ENCODE results near the gene IQSEC1.

IQSEC1 gene

DNA sequence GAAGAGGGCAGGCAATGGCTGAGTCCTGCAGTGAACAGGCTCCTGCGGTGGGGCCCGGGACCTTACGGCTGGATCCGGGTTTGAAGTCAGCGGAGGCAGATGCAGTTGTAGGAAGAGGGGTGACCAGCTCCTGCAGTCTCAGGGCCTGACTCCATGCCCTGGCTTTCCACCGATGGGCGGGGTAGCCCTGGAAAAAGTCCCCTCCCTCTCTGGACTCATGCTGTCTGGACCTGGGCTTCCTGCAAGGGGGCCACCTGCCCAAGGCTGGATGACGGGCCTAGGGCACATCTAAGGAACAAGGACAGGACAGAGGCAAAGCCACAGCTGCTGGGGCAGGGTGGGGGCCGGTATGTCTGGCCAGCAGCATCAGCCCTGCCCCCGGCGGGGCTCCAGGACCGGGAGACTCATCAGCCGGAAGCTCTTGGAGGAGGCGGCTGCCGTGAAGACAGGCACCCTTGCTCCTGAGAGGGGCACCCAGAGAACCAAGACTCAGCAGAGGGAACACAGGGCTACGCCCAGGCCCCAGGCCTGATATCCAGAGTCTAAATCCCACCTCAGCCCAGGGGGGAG lies 12.8 kb downstream of the IQSEC1 start:
- no peaks in the 10 kb centered on the region for H3K27me3 ChIP-seq (ENCODE audit: control insufficient read depth in 5 of 5, insufficient read depth in 4 of 5, low read length in 5 of 5)
- no peak overlapping the region for H3K27ac ChIP-seq (ENCODE audit: low read depth, low read length)
- no peaks in the 10 kb centered on the region for H3K4me1 ChIP-seq (ENCODE audit: control insufficient read depth in 5 of 5, insufficient read depth in 5 of 5, low read length in 5 of 5)
- H3K4me3 ChIP-seq (ENCODE audit: low read depth in 1 of 5, low read length in 5 of 5): no peak overlapping the region
- no peaks in the 10 kb centered on the region for H3K9me3 ChIP-seq (ENCODE audit: control insufficient read depth in 5 of 5, low read length in 5 of 5)
- no peaks in the 10 kb centered on the region for H3K36me3 ChIP-seq (ENCODE audit: control insufficient read depth in 5 of 5, insufficient read depth in 5 of 5, low read length in 5 of 5)
- H3K9ac ChIP-seq (ENCODE audit: low read length in 5 of 5): no peak overlapping the region

DNA sequence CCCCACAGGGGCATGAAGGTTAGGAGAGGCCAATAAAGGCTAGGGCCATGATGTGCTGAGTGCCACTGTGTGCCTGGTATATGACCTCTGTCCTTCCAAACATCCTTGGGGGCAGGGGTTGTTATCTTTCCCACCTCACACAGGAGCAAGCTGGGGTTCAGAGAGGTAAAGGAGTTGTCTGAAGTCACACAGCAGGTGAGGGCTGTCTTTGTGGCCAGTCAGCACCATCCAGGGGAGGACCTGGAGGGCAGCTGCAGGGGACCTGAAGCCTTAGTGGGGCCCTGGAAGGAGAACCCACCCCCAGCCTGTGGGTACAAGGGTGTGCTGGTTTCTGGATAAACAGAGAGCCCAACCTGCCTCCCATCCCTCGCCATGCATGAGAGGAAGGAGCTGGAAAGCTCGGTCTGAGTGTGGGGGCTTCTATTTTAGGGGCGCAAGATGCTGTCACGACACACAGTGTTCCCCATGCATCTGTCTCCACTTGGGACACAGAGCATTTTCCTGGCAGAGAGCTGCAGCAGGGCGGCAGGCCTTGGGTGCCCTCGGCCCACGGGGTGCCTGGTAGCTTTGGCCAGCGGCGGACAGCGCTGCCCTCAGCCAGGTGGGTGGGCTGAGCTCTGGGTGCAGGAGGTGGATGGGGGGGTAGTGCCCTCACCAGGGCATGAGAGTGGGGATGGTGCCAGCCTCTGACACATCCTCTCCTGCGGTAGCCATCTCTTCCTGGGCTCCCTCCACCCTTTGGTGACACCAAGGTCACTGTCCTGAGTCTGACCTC lies 14.7 kb downstream of the IQSEC1 start:
- H3K4me1 ChIP-seq (ENCODE audit: control insufficient read depth in 5 of 5, insufficient read depth in 5 of 5, low read length in 5 of 5): peaks cover 0 to 13% (median 11%) of the 10 kb centered on the region in 5 donors
- H3K27me3 ChIP-seq (ENCODE audit: control insufficient read depth in 5 of 5, insufficient read depth in 4 of 5, low read length in 5 of 5): no peaks in the 10 kb centered on the region
- no peak overlapping the region for H3K9ac ChIP-seq (ENCODE audit: low read length in 5 of 5)
- H3K36me3 ChIP-seq (ENCODE audit: control insufficient read depth in 5 of 5, insufficient read depth in 5 of 5, low read length in 5 of 5): no peaks in the 10 kb centered on the region
- H3K27ac ChIP-seq (ENCODE audit: low read depth, low read length): no peak overlapping the region
- no peak overlapping the region for H3K4me3 ChIP-seq (ENCODE audit: low read depth in 1 of 5, low read length in 5 of 5)
- H3K9me3 ChIP-seq (ENCODE audit: control insufficient read depth in 5 of 5, low read length in 5 of 5): no peaks in the 10 kb centered on the region

DNA sequence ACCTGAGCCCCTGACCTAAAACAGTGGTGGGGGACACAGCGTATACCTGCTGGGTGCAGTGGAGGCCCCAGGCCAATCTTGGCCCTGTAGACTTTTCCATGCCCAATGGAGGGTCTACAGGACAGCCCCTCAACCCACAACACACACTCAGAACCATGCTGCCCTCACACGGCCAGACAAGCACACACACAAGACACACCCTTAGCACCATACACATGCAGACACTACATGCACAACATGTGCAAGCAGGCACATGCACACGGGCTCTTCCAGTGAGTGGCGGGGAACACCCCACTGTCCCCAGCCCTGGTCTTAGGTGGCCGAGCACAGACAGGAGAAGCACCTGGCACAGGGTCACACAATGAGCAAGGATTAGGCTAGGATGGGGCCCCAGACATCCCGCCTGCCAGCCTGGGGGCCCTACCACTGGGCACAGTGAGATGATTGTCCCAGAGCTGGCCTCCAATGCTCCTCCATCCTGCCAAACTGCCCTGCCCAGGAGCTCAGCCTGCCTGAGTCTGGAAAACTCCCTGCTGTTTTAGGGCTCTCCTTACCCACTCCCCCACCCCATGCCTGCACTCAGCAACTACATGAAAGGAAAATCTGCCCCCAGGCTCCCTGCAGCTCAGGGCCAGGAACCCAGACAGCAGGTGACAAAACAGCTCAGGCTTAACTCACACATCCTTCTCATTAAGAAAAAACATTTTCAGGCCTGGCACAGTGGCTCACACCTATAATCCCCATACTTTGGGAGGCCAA lies 15.8 kb downstream of the IQSEC1 start:
- Histone ChIP-seq H3K9ac (ENCODE audit: low read length in 5 of 5) (no peak overlapping the region), H3K27me3 (ENCODE audit: control insufficient read depth in 5 of 5, insufficient read depth in 4 of 5, low read length in 5 of 5) (no peaks in the 10 kb centered on the region), H3K36me3 (ENCODE audit: control insufficient read depth in 5 of 5, insufficient read depth in 5 of 5, low read length in 5 of 5) (no peaks in the 10 kb centered on the region), H3K4me1 (ENCODE audit: control insufficient read depth in 5 of 5, insufficient read depth in 5 of 5, low read length in 5 of 5) (peaks cover 0 to 20% (median 17%) of the 10 kb centered on the region in 5 donors), H3K9me3 (ENCODE audit: control insufficient read depth in 5 of 5, low read length in 5 of 5) (no peaks in the 10 kb centered on the region), H3K4me3 (ENCODE audit: low read depth in 1 of 5, low read length in 5 of 5) (no peak overlapping the region), H3K27ac (ENCODE audit: low read depth, low read length) (no peak overlapping the region)

DNA sequence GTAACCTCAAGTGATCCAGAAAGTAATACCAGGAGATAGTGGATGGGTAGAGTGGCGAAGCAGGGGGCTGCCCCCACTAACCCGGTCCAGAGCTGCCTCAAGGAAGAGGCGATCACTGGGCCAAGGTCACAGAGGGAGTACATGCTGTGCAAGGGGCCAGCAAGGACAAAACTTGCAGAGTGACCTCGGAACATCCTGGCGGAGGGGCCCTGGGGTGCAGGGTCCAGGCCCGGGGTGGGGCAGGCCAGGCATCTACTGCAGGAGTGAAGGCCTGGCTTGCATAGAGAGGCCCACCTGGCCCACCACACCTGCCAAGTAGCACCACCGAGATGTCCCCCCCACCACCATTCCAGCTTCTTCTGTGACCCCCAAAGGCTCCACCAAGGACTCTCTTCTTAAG lies 17.6 kb downstream of the IQSEC1 start:
- Histone ChIP-seq H3K4me3 (ENCODE audit: low read depth in 1 of 5, low read length in 5 of 5) (no peak overlapping the region), H3K36me3 (ENCODE audit: control insufficient read depth in 5 of 5, insufficient read depth in 5 of 5, low read length in 5 of 5) (no peaks in the 10 kb centered on the region), H3K9ac (ENCODE audit: low read length in 5 of 5) (no peak overlapping the region), H3K27ac (ENCODE audit: low read depth, low read length) (no peak overlapping the region), H3K27me3 (ENCODE audit: control insufficient read depth in 5 of 5, insufficient read depth in 4 of 5, low read length in 5 of 5) (no peaks in the 10 kb centered on the region), H3K4me1 (ENCODE audit: control insufficient read depth in 5 of 5, insufficient read depth in 5 of 5, low read length in 5 of 5) (peaks cover 0 to 35% (median 24%) of the 10 kb centered on the region in 5 donors), H3K9me3 (ENCODE audit: control insufficient read depth in 5 of 5, low read length in 5 of 5) (no peaks in the 10 kb centered on the region)

DNA sequence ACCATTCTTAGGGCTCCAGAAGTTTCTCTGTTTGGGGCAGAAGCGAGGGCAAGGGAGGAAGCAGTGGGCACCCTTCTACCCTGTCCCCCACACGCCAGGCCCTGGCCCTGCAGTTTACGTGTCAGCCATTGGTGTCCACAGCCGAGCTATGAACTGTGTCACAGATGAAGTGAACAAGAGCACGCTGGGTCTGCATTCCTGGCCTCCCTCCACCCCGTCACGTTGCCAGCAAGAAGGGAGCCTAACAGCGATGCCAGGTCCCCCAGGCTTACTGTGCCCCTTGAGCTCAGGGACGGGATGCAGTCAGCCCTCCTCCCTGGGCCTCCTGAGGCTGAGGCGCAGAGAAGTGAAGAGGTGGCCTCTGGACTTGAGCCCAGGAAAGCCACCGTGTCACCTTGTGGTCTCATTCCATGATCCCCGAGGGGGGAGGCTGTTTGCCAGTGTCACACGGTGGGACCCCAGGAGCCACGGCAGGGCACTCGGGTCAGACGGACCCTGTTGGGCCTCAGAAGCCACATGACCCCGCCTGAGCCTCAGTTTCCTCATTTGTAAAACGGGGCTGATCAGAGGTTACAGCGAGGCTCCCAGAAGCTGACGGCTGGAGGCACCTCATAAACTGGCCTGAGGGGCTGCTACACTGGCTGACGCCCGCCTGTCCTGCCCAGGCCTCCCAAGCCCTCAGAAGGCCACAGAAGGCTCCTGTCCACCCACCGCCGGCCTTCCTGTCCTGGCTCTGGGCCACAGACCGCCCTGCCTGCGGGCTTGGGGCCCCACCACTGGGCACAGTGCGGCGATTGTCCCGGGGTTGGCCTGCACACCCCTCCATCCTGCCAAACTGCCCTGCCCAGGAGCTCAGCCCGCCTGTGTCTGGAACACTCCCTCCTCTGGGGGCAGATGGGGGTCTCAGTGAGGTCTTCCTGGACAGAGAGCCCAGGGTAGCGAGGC lies 18.6 kb downstream of the IQSEC1 start:
- Histone ChIP-seq H3K27ac (ENCODE audit: low read depth, low read length) (no peak overlapping the region), H3K27me3 (ENCODE audit: control insufficient read depth in 5 of 5, insufficient read depth in 4 of 5, low read length in 5 of 5) (no peaks in the 10 kb centered on the region), H3K9me3 (ENCODE audit: control insufficient read depth in 5 of 5, low read length in 5 of 5) (no peaks in the 10 kb centered on the region), H3K4me1 (ENCODE audit: control insufficient read depth in 5 of 5, insufficient read depth in 5 of 5, low read length in 5 of 5) (peaks cover 0 to 42% (median 24%) of the 10 kb centered on the region in 5 donors), H3K9ac (ENCODE audit: low read length in 5 of 5) (no peak overlapping the region), H3K36me3 (ENCODE audit: control insufficient read depth in 5 of 5, insufficient read depth in 5 of 5, low read length in 5 of 5) (no peaks in the 10 kb centered on the region), H3K4me3 (ENCODE audit: low read depth in 1 of 5, low read length in 5 of 5) (no peak overlapping the region)

DNA sequence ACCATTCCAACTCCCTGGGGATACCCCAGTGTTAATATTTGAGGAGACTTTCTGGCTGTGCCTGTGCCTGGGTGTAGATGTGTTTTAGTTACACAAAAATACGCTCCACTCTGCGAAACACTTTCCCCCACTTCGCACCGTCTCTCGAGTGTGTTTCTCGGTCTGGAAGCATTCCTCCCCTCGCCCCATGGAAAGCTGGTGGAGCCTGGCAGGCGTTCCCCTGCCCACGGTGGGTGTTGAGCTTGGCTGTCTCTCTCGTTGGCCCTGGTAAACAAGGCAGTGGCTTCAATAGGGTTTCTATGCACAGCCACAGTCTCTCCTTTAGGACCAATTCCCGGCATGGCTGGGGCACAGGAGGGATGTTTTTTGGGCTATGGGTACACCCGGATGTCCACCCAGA lies 19.3 kb downstream of the IQSEC1 start:
- Histone ChIP-seq H3K27ac (ENCODE audit: low read depth, low read length) (no peak overlapping the region), H3K9ac (ENCODE audit: low read length in 5 of 5) (no peak overlapping the region), H3K4me3 (ENCODE audit: low read depth in 1 of 5, low read length in 5 of 5) (no peak overlapping the region), H3K36me3 (ENCODE audit: control insufficient read depth in 5 of 5, insufficient read depth in 5 of 5, low read length in 5 of 5) (no peaks in the 10 kb centered on the region), H3K27me3 (ENCODE audit: control insufficient read depth in 5 of 5, insufficient read depth in 4 of 5, low read length in 5 of 5) (no peaks in the 10 kb centered on the region), H3K9me3 (ENCODE audit: control insufficient read depth in 5 of 5, low read length in 5 of 5) (no peaks in the 10 kb centered on the region), H3K4me1 (ENCODE audit: control insufficient read depth in 5 of 5, insufficient read depth in 5 of 5, low read length in 5 of 5) (peaks cover 0 to 44% (median 24%) of the 10 kb centered on the region in 5 donors)

DNA sequence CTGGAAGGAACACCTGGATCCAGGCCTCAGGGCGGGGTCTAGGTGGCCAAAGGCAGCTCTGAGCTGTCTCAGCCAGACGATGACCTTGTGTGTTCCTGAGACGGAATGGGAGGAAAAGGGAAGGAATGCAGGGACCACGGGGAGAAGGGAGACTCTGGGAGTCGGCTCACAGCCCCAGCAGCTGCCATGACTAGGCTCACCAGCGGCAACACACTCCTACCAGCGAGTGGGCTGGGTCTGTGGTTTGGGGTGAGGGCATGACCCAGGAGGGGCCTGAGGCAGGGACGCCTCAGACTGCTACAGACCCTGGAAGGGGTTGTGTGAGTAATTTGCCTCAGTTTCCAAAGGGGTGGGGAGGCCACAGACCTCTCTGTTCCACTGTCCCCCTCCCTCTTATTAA lies 19.8 kb downstream of the IQSEC1 start:
- H3K4me1 ChIP-seq (ENCODE audit: control insufficient read depth in 5 of 5, insufficient read depth in 5 of 5, low read length in 5 of 5): peaks cover 0 to 49% (median 24%) of the 10 kb centered on the region in 5 donors
- no peak overlapping the region for H3K9ac ChIP-seq (ENCODE audit: low read length in 5 of 5)

DNA sequence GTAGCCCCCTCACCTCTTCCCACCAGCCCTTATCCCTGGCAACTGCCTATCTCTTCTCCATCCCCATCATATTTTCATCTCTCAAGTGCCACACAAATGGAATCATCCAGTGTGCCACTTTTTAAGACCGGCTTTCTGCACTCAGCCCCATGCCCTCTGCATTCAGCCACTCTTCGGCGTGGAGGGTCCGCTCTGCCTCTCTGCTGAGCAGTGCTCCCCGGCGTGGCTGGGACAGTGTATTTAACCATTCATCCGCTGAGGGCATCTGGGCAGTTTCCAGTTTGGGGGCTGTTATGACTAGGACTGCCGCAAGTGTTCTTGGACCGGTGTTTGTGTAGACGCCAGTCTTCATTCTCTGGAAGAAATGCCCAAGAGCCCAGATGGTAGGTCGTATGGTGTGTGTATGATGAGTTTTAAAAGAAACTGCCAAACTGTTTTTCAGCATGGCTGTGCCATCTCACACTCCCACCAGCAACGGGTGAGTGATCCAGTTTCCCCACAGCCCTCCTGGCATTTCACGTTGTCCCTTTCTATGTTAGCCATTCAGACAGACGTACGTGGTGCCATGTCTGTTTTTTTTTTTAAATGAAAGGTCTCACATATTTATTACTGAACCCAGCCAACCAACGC lies 20.9 kb downstream of the IQSEC1 start:
- Histone ChIP-seq H3K4me1 (ENCODE audit: control insufficient read depth in 5 of 5, insufficient read depth in 5 of 5, low read length in 5 of 5) (peaks cover 0 to 60% (median 33%) of the 10 kb centered on the region in 5 donors), H3K36me3 (ENCODE audit: control insufficient read depth in 5 of 5, insufficient read depth in 5 of 5, low read length in 5 of 5) (no peaks in the 10 kb centered on the region), H3K9me3 (ENCODE audit: control insufficient read depth in 5 of 5, low read length in 5 of 5) (no peaks in the 10 kb centered on the region), H3K4me3 (ENCODE audit: low read depth in 1 of 5, low read length in 5 of 5) (no peak overlapping the region), H3K27ac (ENCODE audit: low read depth, low read length) (no peak overlapping the region), H3K27me3 (ENCODE audit: control insufficient read depth in 5 of 5, insufficient read depth in 4 of 5, low read length in 5 of 5) (no peaks in the 10 kb centered on the region), H3K9ac (ENCODE audit: low read length in 5 of 5) (no peak overlapping the region)

More for the DNA sequence above, 19.8 kb downstream of the IQSEC1 start:
- H3K4me3 ChIP-seq (ENCODE audit: low read depth in 1 of 5, low read length in 5 of 5): no peak overlapping the region
- no peaks in the 10 kb centered on the region for H3K27me3 ChIP-seq (ENCODE audit: control insufficient read depth in 5 of 5, insufficient read depth in 4 of 5, low read length in 5 of 5)
- H3K36me3 ChIP-seq (ENCODE audit: control insufficient read depth in 5 of 5, insufficient read depth in 5 of 5, low read length in 5 of 5): no peaks in the 10 kb centered on the region
- H3K27ac ChIP-seq (ENCODE audit: low read depth, low read length): no peak overlapping the region
- H3K9me3 ChIP-seq (ENCODE audit: control insufficient read depth in 5 of 5, low read length in 5 of 5): no peaks in the 10 kb centered on the region

DNA sequence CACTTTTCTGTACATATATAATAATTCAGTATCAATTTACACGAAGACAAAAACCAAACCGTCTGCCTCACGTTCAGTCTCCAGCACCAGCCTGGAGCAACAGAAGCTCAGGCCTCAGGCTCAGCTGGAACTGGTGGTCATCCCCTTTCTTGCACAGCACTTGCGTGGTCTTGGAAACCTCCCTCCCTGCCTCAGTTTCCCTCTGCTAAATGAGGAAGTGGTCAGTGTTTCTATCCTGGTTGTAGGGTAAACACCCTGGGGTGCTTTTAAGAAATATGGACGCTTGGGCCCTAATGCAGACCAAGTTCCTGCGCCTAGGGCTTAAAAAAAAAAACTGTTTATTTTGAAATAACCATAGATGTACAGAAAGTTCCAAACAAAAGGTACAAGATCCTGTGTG lies 21.6 kb downstream of the IQSEC1 start:
- Histone ChIP-seq H3K36me3 (ENCODE audit: control insufficient read depth in 5 of 5, insufficient read depth in 5 of 5, low read length in 5 of 5) (no peaks in the 10 kb centered on the region), H3K9ac (ENCODE audit: low read length in 5 of 5) (no peak overlapping the region), H3K27me3 (ENCODE audit: control insufficient read depth in 5 of 5, insufficient read depth in 4 of 5, low read length in 5 of 5) (no peaks in the 10 kb centered on the region)

More for the DNA sequence above, 21.6 kb downstream of the IQSEC1 start:
- H3K9me3 ChIP-seq (ENCODE audit: control insufficient read depth in 5 of 5, low read length in 5 of 5): no peaks in the 10 kb centered on the region
- H3K4me3 ChIP-seq (ENCODE audit: low read depth in 1 of 5, low read length in 5 of 5): no peak overlapping the region
- H3K4me1 ChIP-seq (ENCODE audit: control insufficient read depth in 5 of 5, insufficient read depth in 5 of 5, low read length in 5 of 5): peaks cover 0 to 68% (median 33%) of the 10 kb centered on the region in 5 donors
- H3K27ac ChIP-seq (ENCODE audit: low read depth, low read length): no peak overlapping the region
